Activated CD8-positive, alpha-beta T cell treated with anti-CD3 and anti-CD28 coated beads for 36 hours (primary cell): ENCODE measurements around the gene PARP3. TPM values are rescaled to one million over a fixed set of nuclear protein-coding genes. Genes with fewer than 3 reads are reported as not detected.
A peak's percentile ranks its signal among the peaks of the same experiment; 100 is the strongest.

ENCODE experiments used
- ATAC-seq: fragments of 200-7000 bp; cut with Tn5 transposase; one replicate; pipeline ENCODE4 v1.10.0; 2021; ENCODE audit warnings: mild to moderate bottlenecking, moderate library complexity
- CTCF ChIA-PET: fragments of 350-600 bp; sonication (Branson Sonifier 250); formaldehyde crosslinking; loops from one replicate; lab custom pipeline; 2021; ENCODE audit warnings: antibody characterized with exemption; lab: Charles Lee
- POLR2A ChIA-PET: fragments of 350-600 bp; sonication (Branson Sonifier 250); formaldehyde crosslinking; loops from one replicate; lab custom pipeline; 2021; ENCODE audit warnings: antibody characterized with exemption; lab: Charles Lee
- DNase-seq: peaks from one replicate; pipeline ENCODE4 v3.0.0-alpha.2; 2020
- H3K27ac Mint-ChIP-seq: one replicate; pipeline ENCODE4 v1.8.0; 2021; ENCODE audit warnings: mild to moderate bottlenecking, mixed read lengths
- H3K27me3 Mint-ChIP-seq: one replicate; pipeline ENCODE4 v1.8.0; 2021; ENCODE audit warnings: mixed read lengths
- H3K36me3 Mint-ChIP-seq: one replicate; pipeline ENCODE4 v1.8.0; 2021; ENCODE audit warnings: low read depth, mixed read lengths
- H3K4me1 Mint-ChIP-seq: one replicate; pipeline ENCODE4 v1.8.0; 2021; ENCODE audit warnings: low read depth, mixed read lengths
- H3K4me3 Mint-ChIP-seq: one replicate; pipeline ENCODE4 v1.8.0; 2021; ENCODE audit warnings: mild to moderate bottlenecking, moderate library complexity, mixed read lengths
- H3K9me3 Mint-ChIP-seq: one replicate; pipeline ENCODE4 v1.8.0; 2021; ENCODE audit warnings: mixed read lengths
- CTCF ChIP-seq: fragments of 200-600 bp; IDR thresholded peaks from one replicate; pipeline ENCODE4 v1.8.0; 2022; ENCODE audit warnings: antibody characterized with exemption, mild to moderate bottlenecking
- intact Hi-C: fragments of 100-400 bp; cut with micrococcal nuclease; formaldehyde crosslinking; loops from one replicate; pipeline ENCODE4 v1.10.0; 2022
- total RNA-seq, 2 experiments: library from RNA; stranded (reverse); gene quantifications; one replicate each; pipeline ENCODE4 v1.2.3, GENCODE V29; 2021

The PARP3 gene
- total RNA-seq, 2 experiments from 2014 or later, result 11.5 to 12.7 TPM

- intact Hi-C loops, result no loop called here
- ChIA-PET POLR2A (interaction anchor here (0.9 to 14.5 kb wide), 14 partner anchors 9 to 112 kb away, joined by 3 to 267 read pairs (median 6); partner anchors contain the start of genes ACY1, DUSP7, PARP3 and RPL29), CTCF (interaction anchor here (0.8 to 3.8 kb wide), 16 partner anchors 9 to 472 kb away, joined by 3 to 40 read pairs (median 8); partner anchors contain the start of genes ACY1, PARP3, RPL29 and RRP9)
- ATAC-seq (peak; percentile 19), DNase-seq (peak; percentile 36)
- peak overlapping the region; percentile 97 for H3K27ac Mint-ChIP-seq
- TF ChIP-seq CTCF, result no peak
- H3K27me3 Mint-ChIP-seq, result no peaks in the 10 kb centered on the region
- no peaks in the 10 kb centered on the region for H3K9me3 Mint-ChIP-seq
- peak overlapping the region; percentile 77 for H3K4me3 Mint-ChIP-seq
- H3K4me1 Mint-ChIP-seq, result peaks cover 31% of the 10 kb centered on the region
- peaks cover 9% of the 10 kb centered on the region for H3K36me3 Mint-ChIP-seq
Measured at GRCh38 chr3:51974277-51974962, 32.3 kb downstream of the PARP3 start.

- peak within 1 kb of the TSS; percentile 97 for H3K27ac Mint-ChIP-seq
- peak within 1 kb of the TSS; percentile 77 for H3K4me3 Mint-ChIP-seq
- peak; percentile 77 for ATAC-seq
- H3K4me1 Mint-ChIP-seq, result peaks cover 31% of the 10 kb centered on the region
- peak; percentile 67 for DNase-seq
- peaks cover 9% of the 10 kb centered on the region for H3K36me3 Mint-ChIP-seq
- intact Hi-C loops, result no loop called here
- no peaks in the 10 kb centered on the region for H3K27me3 Mint-ChIP-seq
- no peaks in the 10 kb centered on the region for H3K9me3 Mint-ChIP-seq
- no peak for TF ChIP-seq CTCF
- ChIA-PET POLR2A (interaction anchor here (0.5 to 14.5 kb wide), 9 partner anchors 8 to 81 kb away, joined by 3 to 267 read pairs (median 6); partner anchors contain the start of genes ACY1, DUSP7, PARP3 and RPL29), CTCF (interaction anchor here (0.7 to 3.8 kb wide), 9 partner anchors 8 to 471 kb away, joined by 3 to 40 read pairs (median 9); partner anchors contain the start of genes ACY1, DUSP7, PARP3 and RRP9)
Measured at GRCh38 chr3:51974963-51975851, 33.0 kb downstream of the PARP3 start, which contains the start of gene ABHD14A. ABHD14A (plus strand) TSS chr3:51975064; CDS start chr3:51975136, 72 bp downstream.

DNA sequence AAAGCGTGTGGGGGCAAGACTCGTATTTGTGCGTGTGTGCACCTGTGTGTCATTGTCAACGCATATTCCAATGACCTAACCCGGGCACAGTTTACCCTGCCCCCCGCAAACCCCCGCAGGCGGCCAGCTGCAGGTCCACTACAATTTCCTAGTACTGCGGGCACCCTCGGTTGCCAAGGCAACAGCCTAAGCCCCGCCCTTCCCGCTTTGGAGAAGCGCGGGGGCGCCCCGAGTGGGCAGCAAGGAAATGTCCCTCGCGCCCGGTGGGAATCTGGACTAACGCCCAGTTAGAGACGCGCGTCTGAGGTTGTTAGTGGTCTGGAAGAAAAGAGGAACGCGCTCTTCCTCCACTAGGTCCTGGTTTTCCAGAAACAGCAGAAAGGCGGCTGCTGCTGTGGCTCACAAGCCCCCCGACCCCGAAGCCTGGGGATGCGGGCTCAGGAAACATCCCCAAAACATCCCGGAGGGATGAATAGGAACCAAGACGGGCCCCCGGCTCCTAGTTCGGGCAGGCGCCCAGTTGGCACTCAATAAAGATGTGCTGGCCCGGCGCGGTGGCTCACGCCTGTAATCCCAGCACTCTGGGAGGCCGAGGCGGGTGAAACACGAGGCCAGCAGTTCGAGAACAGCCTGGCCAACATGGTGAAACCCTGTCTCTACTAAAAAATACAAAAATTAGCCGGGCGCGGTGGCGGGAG, 33.8 kb downstream of the PARP3 start:
- POLR2A ChIA-PET, result interaction anchor here (1.4 to 14.5 kb wide), 4 partner anchors 8 to 80 kb away, joined by 3 to 267 read pairs (median 23); partner anchors contain the start of genes ACY1, DUSP7 and RPL29
- no peak for TF ChIP-seq CTCF
- Mint-ChIP-seq H3K36me3 (peaks cover 9% of the 10 kb centered on the region), H3K9me3 (no peaks in the 10 kb centered on the region), H3K27ac (peak overlapping the region; percentile 76), H3K4me3 (peak overlapping the region; percentile 77), H3K27me3 (no peaks in the 10 kb centered on the region), H3K4me1 (peaks cover 33% of the 10 kb centered on the region)
- CTCF ChIA-PET, result interaction anchor here (0.7 to 2.0 kb wide), 2 partner anchors 35 to 80 kb away, joined by 3 to 5 read pairs; partner anchors contain the start of genes DUSP7 and RRP9
- intact Hi-C loops, result no loop called here
- DNase-seq (peak; percentile 56), ATAC-seq (no peak)

GRCh38 chr3:51977446-51978142, 35.4 kb downstream of the PARP3 start:
- peaks cover 36% of the 10 kb centered on the region for H3K4me1 Mint-ChIP-seq

More at GRCh38 chr3:51977446-51978142, 35.4 kb downstream of the PARP3 start:
- no peaks in the 10 kb centered on the region for H3K27me3 Mint-ChIP-seq
- no peaks in the 10 kb centered on the region for H3K9me3 Mint-ChIP-seq
- DNase-seq (peak; percentile 63), ATAC-seq (peak; percentile 11)
- H3K27ac Mint-ChIP-seq, result peak overlapping the region; percentile 40
- H3K4me3 Mint-ChIP-seq, result no peak overlapping the region
- H3K36me3 Mint-ChIP-seq, result peaks cover 10% of the 10 kb centered on the region
- ChIA-PET CTCF (interaction anchor here (2.0 kb wide), 1 partner anchor 78 kb away, joined by 5 read pairs; the partner anchor contains the start of gene DUSP7), POLR2A (interaction anchor here (1.4 to 14.5 kb wide), 2 partner anchors 15 to 78 kb away, joined by 3 to 267 read pairs; partner anchors contain the start of genes DUSP7 and RPL29)
- TF ChIP-seq CTCF, result no peak
- intact Hi-C loops, result no loop called here
